H1 (cell line): ENCODE measurements around the gene MMP24. TPM values are rescaled to one million over a fixed set of nuclear protein-coding genes. Genes with fewer than 3 reads are reported as not detected.
A peak's percentile ranks its signal among the peaks of the same experiment; 100 is the strongest.

ENCODE experiments used
- CTCF ChIA-PET: fragments of 300-600 bp; sonication (Branson Sonifier 250); formaldehyde crosslinking; loops from one replicate; lab custom pipeline; 2021; ENCODE audit not compliant: partially characterized antibody; lab: Charles Lee
- POLR2A ChIA-PET: fragments of 300-600 bp; sonication (Branson Sonifier 250); formaldehyde crosslinking; loops from one replicate; lab custom pipeline; 2021; ENCODE audit warnings: inconsistent platforms; ENCODE audit not compliant: partially characterized antibody; lab: Charles Lee
- DNase-seq, 2 experiments: peaks; one replicate each; pipeline versions ENCODE4 v3.0.0 to v3.0.0-alpha.2; 2010 to 2022; ENCODE audit warnings: low spot score in 2 of 2, low read depth in 1 of 2, mixed read lengths in 1 of 2
- FAIRE-seq: peaks from 2 replicates; lab custom pipeline; 2011; peaks lifted over from hg19 to GRCh38; lab: Jason Lieb, UNC
- H2AFZ ChIP-seq: 2 replicates; pipeline ENCODE4 v1.8.1; 2012; ENCODE audit warnings: low read length, inconsistent platforms
- H2AK5ac ChIP-seq: 2 replicates; pipeline ENCODE4 v1.6.1; 2013; ENCODE audit warnings: low read depth, low read length
- H2BK120ac ChIP-seq: replicated peaks from 2 replicates; pipeline ENCODE3; 2013; ENCODE audit warnings: low read depth, low read length, inconsistent platforms
- H2BK12ac ChIP-seq: 2 replicates; pipeline ENCODE4 v1.6.1; 2013; ENCODE audit warnings: low read depth, low read length
- H2BK15ac ChIP-seq: 2 replicates; pipeline ENCODE4 v1.6.1; 2013; ENCODE audit warnings: low read length
- H2BK20ac ChIP-seq: 2 replicates; pipeline ENCODE4 v1.6.1; 2013; ENCODE audit warnings: low read length
- H2BK5ac ChIP-seq: 2 replicates; pipeline ENCODE4 v1.6.1; 2013; ENCODE audit warnings: low read depth, low read length
- H3K14ac ChIP-seq: 2 replicates; pipeline ENCODE4 v1.6.1; 2013; ENCODE audit warnings: inconsistent platforms; ENCODE audit not compliant: insufficient read length
- H3K18ac ChIP-seq: 2 replicates; pipeline ENCODE4 v1.6.1; 2013; ENCODE audit warnings: low read length; ENCODE audit errors: extremely low read depth
- H3K23ac ChIP-seq: 2 replicates; pipeline ENCODE4 v1.6.1; 2013; ENCODE audit warnings: inconsistent platforms; ENCODE audit not compliant: insufficient read length
- H3K23me2 ChIP-seq: 2 replicates; pipeline ENCODE4 v1.6.1; 2013; ENCODE audit warnings: low read depth, low read length
- H3K27ac ChIP-seq: 2 replicates; pipeline ENCODE4 v1.6.1; 2011; ENCODE audit warnings: low read depth, low read length, inconsistent platforms
- H3K27me3 ChIP-seq, 4 experiments: replicated peaks in 1 of 4; 1 replicate in 1 of 4; 2 replicates in 3 of 4; pipeline versions ENCODE4 v1.6.1 to v1.8.1; 2011 to 2013; ENCODE audit warnings: low read length in 3 of 4, mild to moderate bottlenecking in 3 of 4, inconsistent platforms in 2 of 4, mixed read lengths in 2 of 4, moderate library complexity in 1 of 4; ENCODE audit not compliant: control insufficient read depth in 3 of 4, insufficient read depth in 3 of 4; ENCODE audit errors: extremely low read depth in 1 of 4
- H3K36me3 ChIP-seq, 4 experiments: 2 replicates each; pipeline versions ENCODE4 v1.6.1 to v1.8.1; 2011 to 2013; ENCODE audit warnings: mild to moderate bottlenecking in 4 of 4, low read length in 3 of 4, moderate library complexity in 2 of 4, control low read depth in 1 of 4, inconsistent platforms in 1 of 4; ENCODE audit not compliant: insufficient read depth in 4 of 4, control insufficient read depth in 2 of 4
- H3K4ac ChIP-seq: replicated peaks from 2 replicates; pipeline ENCODE3; 2013; ENCODE audit warnings: low read length, low read depth, mixed read lengths, inconsistent platforms; ENCODE audit not compliant: insufficient read length
- H3K4me1 ChIP-seq, 4 experiments: replicated peaks in 1 of 4; 1 replicate in 1 of 4; 2 replicates in 3 of 4; pipeline versions ENCODE4 v1.6.1 to v1.8.1; 2011 to 2013; ENCODE audit warnings: low read length in 3 of 4, inconsistent platforms in 2 of 4, mixed read lengths in 1 of 4; ENCODE audit not compliant: insufficient read depth in 4 of 4, control insufficient read depth in 3 of 4
- H3K4me2 ChIP-seq, 2 experiments: 2 replicates each; pipeline versions ENCODE4 v1.6.1 to v1.8.1; 2011 to 2013; ENCODE audit warnings: low read depth in 2 of 2, low read length in 2 of 2, control low read depth in 1 of 2, inconsistent platforms in 1 of 2, mild to moderate bottlenecking in 1 of 2; ENCODE audit not compliant: insufficient read depth in 1 of 2
- H3K4me3 ChIP-seq, 4 experiments: fragments of 200-600, 300-600 bp in 1 of 4; sonication (generic), shearing (Covaris generic), sonication (Bioruptor Twin) in 1 of 4; 2 replicates each; pipeline versions ENCODE4 v1.5.1 to v1.8.1; 2011 to 2016; ENCODE audit warnings: low read length in 4 of 4, low read depth in 3 of 4, control low read depth in 2 of 4, inconsistent platforms in 2 of 4, mild to moderate bottlenecking in 2 of 4, mixed read lengths in 1 of 4, moderate library complexity in 1 of 4; ENCODE audit not compliant: insufficient read depth in 2 of 4; ENCODE audit errors: extremely low read depth in 1 of 4
- H3K56ac ChIP-seq: replicated peaks from 2 replicates; pipeline ENCODE3; 2013; ENCODE audit warnings: low read depth, mild to moderate bottlenecking, mixed read lengths, low read length, inconsistent platforms; ENCODE audit not compliant: insufficient read length
- H3K79me1 ChIP-seq: 2 replicates; pipeline ENCODE4 v1.6.1; 2013; ENCODE audit warnings: low read depth, low read length, control low read depth
- H3K79me2 ChIP-seq, 2 experiments: 2 replicates each; pipeline versions ENCODE4 v1.6.1 to v1.8.1; 2012 to 2013; ENCODE audit warnings: low read length in 2 of 2, mild to moderate bottlenecking in 2 of 2, inconsistent platforms in 1 of 2; ENCODE audit not compliant: insufficient read depth in 2 of 2, control insufficient read depth in 1 of 2
- H3K9ac ChIP-seq, 4 experiments: replicated peaks in 1 of 4; 1 replicate in 1 of 4; 2 replicates in 3 of 4; pipeline versions ENCODE4 v1.6.1 to v1.8.1; 2011 to 2013; ENCODE audit warnings: low read depth in 3 of 4, low read length in 3 of 4, control low read depth in 2 of 4, mild to moderate bottlenecking in 2 of 4, moderate library complexity in 2 of 4, inconsistent platforms in 1 of 4; ENCODE audit errors: extremely low read depth in 1 of 4
- H3K9me3 ChIP-seq, 2 experiments: 2 replicates each; pipeline versions ENCODE4 v1.6.1 to v1.8.1; 2012 to 2013; ENCODE audit warnings: mild to moderate bottlenecking in 2 of 2, moderate library complexity in 2 of 2, control low read depth in 1 of 2, inconsistent platforms in 1 of 2, low read depth in 1 of 2, low read length in 1 of 2, mixed read lengths in 1 of 2; ENCODE audit not compliant: insufficient read depth in 2 of 2
- H4K20me1 ChIP-seq, 2 experiments: replicated peaks in 1 of 2; 2 replicates each; pipeline versions ENCODE3 to v1.8.1; 2011 to 2013; ENCODE audit warnings: inconsistent platforms in 2 of 2, low read length in 2 of 2, mild to moderate bottlenecking in 1 of 2; ENCODE audit not compliant: insufficient read depth in 2 of 2, control insufficient read depth in 1 of 2
- H4K5ac ChIP-seq: 2 replicates; pipeline ENCODE4 v1.6.1; 2013; ENCODE audit warnings: low read length, low read depth, mixed read lengths, inconsistent platforms; ENCODE audit not compliant: insufficient read length
- H4K8ac ChIP-seq: 2 replicates; pipeline ENCODE4 v1.8.0; 2013; ENCODE audit warnings: mild to moderate bottlenecking, moderate library complexity, low read length, inconsistent platforms; ENCODE audit not compliant: insufficient read depth; ENCODE audit errors: extremely low read depth
- H4K91ac ChIP-seq: replicated peaks from 2 replicates; pipeline ENCODE3; 2013; ENCODE audit warnings: low read length, mixed read lengths, inconsistent platforms; ENCODE audit not compliant: insufficient read length
- CTCF ChIP-seq, 3 experiments: IDR thresholded peaks; 1 replicate in 2 of 3; 2 replicates in 1 of 3; pipeline versions ENCODE4 v1.5.1 to v1.6.1; 2011; ENCODE audit warnings: low read length in 3 of 3, mild to moderate bottlenecking in 3 of 3, inconsistent platforms in 2 of 3, low read depth in 1 of 3, moderate library complexity in 1 of 3; ENCODE audit not compliant: insufficient read depth in 1 of 3; ENCODE audit errors: control extremely low read depth in 1 of 3
- SP4 ChIP-seq: IDR thresholded peaks from 2 replicates; pipeline ENCODE4 v1.6.1; 2012; ENCODE audit warnings: low read length, inconsistent platforms
- WGBS, 2 experiments: shearing (Covaris generic) in 1 of 2; methylation state at CpG; one replicate each; pipeline versions ENCODE4 v1.1.6 to v1.1.7; 2013 to 2015; ENCODE audit warnings: low lambda C conversion rate in 2 of 2, mixed read lengths in 2 of 2, inconsistent platforms in 1 of 2, low coverage in 1 of 2, missing lambda C conversion rate in 1 of 2; ENCODE audit not compliant: insufficient replicate concordance in 2 of 2, insufficient coverage in 1 of 2, insufficient read length in 1 of 2; ENCODE audit errors: extremely low coverage in 1 of 2, missing lambda C conversion rate in 1 of 2; 5-methylcytosine and 5-hydroxymethylcytosine counted together
- polyA plus RNA-seq, 7 experiments: library from polyadenylated mRNA; depleted of rRNA in 3 of 7; stranded (reverse) in 5 of 7; unstranded in 2 of 7; fragments of >200 nt in 5 of 7; fragments of 200-250 nt in 2 of 7; gene quantifications; 1 replicate in 5 of 7; 2 replicates in 1 of 7; 4 replicates in 1 of 7; pipeline versions ENCODE4 v1.2.1 to v1.2.3, GENCODE V29; 2011 to 2013; ENCODE audit warnings: missing spikeins in 2 of 7, mixed read lengths in 2 of 7
- total RNA-seq: library from RNA; stranded (reverse); fragmentation: NEBNext Ultra II Directional; extraction: Animal tissue kit (Norgen Biotek cat#: 25700); gene quantifications from 2 replicates; pipeline ENCODE4 v1.2.1, GENCODE V29; 2021

Gene MMP24
- total and polyA plus RNA-seq, 2 of the 8 experiments (the other 6 are each of a cell fraction or from before 2014, with no cell fraction given), result 18.8 to 21.4 TPM

DNA sequence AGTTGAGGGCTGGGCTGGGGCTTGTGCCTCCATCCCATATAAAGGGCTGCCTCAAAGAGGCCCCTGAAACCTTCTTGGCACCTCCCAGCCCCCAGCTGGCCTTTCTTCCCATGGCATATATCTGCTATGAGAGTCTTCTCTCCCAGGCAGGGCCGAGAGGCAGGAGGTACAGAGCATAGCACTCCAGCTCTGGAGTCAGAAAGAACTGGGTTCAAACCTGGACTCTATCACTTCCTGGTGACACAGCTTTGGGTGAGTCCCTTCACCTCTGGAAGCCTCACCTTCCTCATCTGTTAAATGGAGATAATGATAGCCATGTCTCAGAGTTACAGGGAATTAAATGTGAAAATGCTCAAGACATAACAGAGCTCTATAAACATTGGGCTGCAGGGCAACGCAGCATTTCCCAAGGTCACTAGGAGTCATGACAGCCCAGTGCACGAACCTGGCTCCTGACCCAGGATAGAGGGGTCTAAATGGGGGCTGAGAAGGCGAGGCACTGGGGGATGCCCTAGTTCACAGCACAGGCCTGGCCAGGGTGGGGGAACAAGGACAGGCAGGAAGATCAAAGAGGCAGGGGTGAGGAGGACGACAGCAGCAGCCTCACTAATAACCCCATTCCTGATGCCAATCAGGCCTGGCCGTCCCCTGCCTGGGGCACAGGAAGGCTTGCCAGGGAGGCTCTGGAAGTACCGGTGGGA lies 63.8 kb downstream of the MMP24 start:
- Histone ChIP-seq H3K4ac (no peak overlapping the region), H2BK120ac (no peak overlapping the region), H3K4me3 (no peak overlapping the region), H3K23ac (no peak overlapping the region), H2BK12ac (no peak overlapping the region), H3K27ac (no peak overlapping the region), H3K36me3 (no peaks in the 10 kb centered on the region), H3K79me2 (no peaks in the 10 kb centered on the region), H3K56ac (no peak overlapping the region), H3K23me2 (no peaks in the 10 kb centered on the region), H2BK5ac (no peak overlapping the region), H4K91ac (no peak overlapping the region), H2AFZ (no peak overlapping the region), H3K9ac (no peak overlapping the region; a peak in 1 of 7 replicates), H3K9me3 (no peaks in the 10 kb centered on the region), H4K20me1 (no peaks in the 10 kb centered on the region), H4K5ac (no peak overlapping the region), H2BK20ac (no peak overlapping the region), H3K4me2 (no peak overlapping the region), H4K8ac (peak overlapping the region; percentile 71; the same call in 1 of the 2 replicates), H3K14ac (no peak overlapping the region), H3K79me1 (no peaks in the 10 kb centered on the region), H3K27me3 (no peaks in the 10 kb centered on the region), H3K18ac (no peak overlapping the region), H2BK15ac (no peak overlapping the region), H2AK5ac (no peak overlapping the region), H3K4me1 (peaks cover 0 to under 1% (median 0%) of the 10 kb centered on the region in 4 experiments; a peak in 2 of 7 replicates)
- TF ChIP-seq CTCF (IDR thresholded peaks at IDR 0.05; ENCODE audit: control extremely low read depth in 1 of 3, insufficient read depth in 1 of 3, low read depth in 1 of 3, low read length in 3 of 3) (no peak), SP4 (no peak)
- FAIRE-seq (no peak), DNase-seq (no peak)
- POLR2A ChIA-PET, result interaction anchor here (1.6 to 5.7 kb wide), 2 partner anchors 12 to 144 kb away, joined by 5 to 39 read pairs; partner anchors contain the start of genes EDEM2 and MMP24OS
- WGBS, 2 experiments, result 78% methylated on average over 7 of the region's 7 CpGs; no CpG with 5 or more reads in 1 of the 2 experiments
- CTCF ChIA-PET, result interaction anchor here (1.3 to 11.5 kb wide), 3 partner anchors 10 to 21 kb away, joined by 3 to 130 read pairs (median 4); no protein-coding TSS in a partner anchor
